Colonic mucosa (tissue), 4 donors: ENCODE results near the gene NEURL1. TPM values are rescaled to one million over a fixed set of nuclear protein-coding genes. Genes with fewer than 3 reads are reported as not detected.
A peak's percentile ranks its signal among the peaks of the same experiment; 100 is the strongest.

Source experiments
- DNase-seq: peaks from one replicate; pipeline ENCODE4 v3.0.0-alpha.2; 2020
- H3K27ac ChIP-seq: fragments of 200-600 bp; one replicate; pipeline ENCODE4 v1.8.0; 2021
- H3K27me3 ChIP-seq: fragments of 200-600 bp; one replicate; pipeline ENCODE4 v1.8.0; 2021
- H3K36me3 ChIP-seq: fragments of 200-600 bp; one replicate; pipeline ENCODE4 v1.8.0; 2021
- H3K4me1 ChIP-seq: fragments of 200-600 bp; one replicate; pipeline ENCODE4 v1.8.0; 2021; ENCODE audit warnings: mild to moderate bottlenecking
- H3K4me3 ChIP-seq: fragments of 200-600 bp; one replicate; pipeline ENCODE4 v1.8.0; 2021
- H3K9ac ChIP-seq, 2 donors: one replicate each; pipeline ENCODE4 v1.7.0; 2013; ENCODE audit warnings: control low read depth in 2 of 2, low read depth in 2 of 2, low read length in 2 of 2
- H3K9me3 ChIP-seq: fragments of 200-600 bp; one replicate; pipeline ENCODE4 v1.8.0; 2021
- intact Hi-C: fragments of 100-400 bp; cut with DNase I; formaldehyde crosslinking; loops from one replicate; pipeline ENCODE4 v1.14.1; 2022
- total RNA-seq, 2 donors: library from RNA; stranded (reverse); fragmentation: NEBNext Ultra II Directional in 1 of 2; extraction: Animal tissue kit (Norgen Biotek cat#: 25700) in 1 of 2; gene quantifications; one replicate each; pipeline ENCODE4 v1.2.1, GENCODE V29; 2021
- TF ChIP-seq, protein P1 (sequence below): fragments of 200-600 bp; IDR thresholded peaks from one replicate; pipeline ENCODE4 v1.8.0; 2022; ENCODE audit warnings: antibody characterized with exemption, mild to moderate bottlenecking
- donor health status: healthy.
- donor health status: DM: no; HTN: no; CAD: no.
- donor health status: DM: no; HTN: no; CAD: no.

NEURL1 gene
- total RNA-seq, 2 donors from 2014 or later, result 40.2 to 46.1 TPM

- peaks cover 4% of the 10 kb centered on the region for H3K4me1 ChIP-seq
- TF ChIP-seq, protein P1, sequence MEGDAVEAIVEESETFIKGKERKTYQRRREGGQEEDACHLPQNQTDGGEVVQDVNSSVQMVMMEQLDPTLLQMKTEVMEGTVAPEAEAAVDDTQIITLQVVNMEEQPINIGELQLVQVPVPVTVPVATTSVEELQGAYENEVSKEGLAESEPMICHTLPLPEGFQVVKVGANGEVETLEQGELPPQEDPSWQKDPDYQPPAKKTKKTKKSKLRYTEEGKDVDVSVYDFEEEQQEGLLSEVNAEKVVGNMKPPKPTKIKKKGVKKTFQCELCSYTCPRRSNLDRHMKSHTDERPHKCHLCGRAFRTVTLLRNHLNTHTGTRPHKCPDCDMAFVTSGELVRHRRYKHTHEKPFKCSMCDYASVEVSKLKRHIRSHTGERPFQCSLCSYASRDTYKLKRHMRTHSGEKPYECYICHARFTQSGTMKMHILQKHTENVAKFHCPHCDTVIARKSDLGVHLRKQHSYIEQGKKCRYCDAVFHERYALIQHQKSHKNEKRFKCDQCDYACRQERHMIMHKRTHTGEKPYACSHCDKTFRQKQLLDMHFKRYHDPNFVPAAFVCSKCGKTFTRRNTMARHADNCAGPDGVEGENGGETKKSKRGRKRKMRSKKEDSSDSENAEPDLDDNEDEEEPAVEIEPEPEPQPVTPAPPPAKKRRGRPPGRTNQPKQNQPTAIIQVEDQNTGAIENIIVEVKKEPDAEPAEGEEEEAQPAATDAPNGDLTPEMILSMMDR, result no peak
- peak; percentile 55 for DNase-seq
- no peaks in the 10 kb centered on the region for H3K27me3 ChIP-seq
- no peaks in the 10 kb centered on the region for H3K9me3 ChIP-seq
- intact Hi-C loops, result no loop called here
- no peak overlapping the region for H3K27ac ChIP-seq
- peak overlapping the region in 1 of 2 donors; percentile 29 for H3K9ac ChIP-seq
- no peaks in the 10 kb centered on the region for H3K36me3 ChIP-seq
- H3K4me3 ChIP-seq, result peak overlapping the region; percentile 8
Observed at GRCh38 chr10:103542764-103543616, 49.5 kb downstream of the NEURL1 start.

DNA sequence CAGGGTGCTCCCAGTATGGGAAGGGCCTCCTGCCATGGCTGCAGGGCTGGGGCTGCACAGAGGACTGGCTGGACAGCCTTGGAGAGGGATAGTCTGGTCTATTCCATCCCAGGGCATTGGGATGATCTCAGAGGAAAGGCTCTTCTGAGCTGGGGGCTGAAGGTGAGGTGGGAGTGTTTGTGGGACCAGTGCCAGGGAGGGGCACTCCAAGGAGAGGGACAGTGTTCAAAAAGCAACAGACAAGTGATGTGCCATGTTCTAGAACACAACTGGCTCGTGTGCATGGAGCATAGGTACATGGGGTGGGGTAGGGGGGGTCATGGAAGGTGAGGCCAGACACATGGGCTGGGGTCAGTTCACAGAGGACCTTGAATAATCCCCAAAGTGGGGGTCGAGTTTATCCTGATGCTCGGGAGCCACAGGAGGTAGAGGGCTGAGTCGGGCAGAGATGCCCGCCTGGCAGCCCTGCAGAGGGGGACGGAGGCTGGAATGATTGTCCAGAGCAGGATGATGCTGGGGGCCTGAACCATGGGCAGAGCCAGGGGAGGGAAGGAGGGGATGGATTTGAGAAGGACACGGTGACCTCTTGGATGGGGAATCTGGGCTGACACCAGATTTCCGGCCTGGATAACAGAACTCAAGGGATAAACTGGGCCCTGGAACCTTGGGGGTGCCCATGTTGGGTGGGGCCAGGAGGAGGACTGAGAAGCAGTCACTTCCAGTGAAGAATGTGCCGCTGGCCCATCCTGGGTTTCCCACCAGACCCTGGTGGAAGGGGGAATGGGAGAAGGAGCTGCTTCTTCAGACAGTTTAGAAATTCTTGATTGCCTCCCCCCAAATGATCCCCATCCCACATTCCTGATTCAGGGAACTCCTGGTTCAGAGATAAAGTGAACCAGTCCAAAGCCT, 50.4 kb downstream of the NEURL1 start:
- no peak for DNase-seq
- intact Hi-C loops, result no loop called here
- Histone ChIP-seq H3K4me1 (peaks cover 4% of the 10 kb centered on the region), H3K4me3 (no peak overlapping the region), H3K27me3 (no peaks in the 10 kb centered on the region), H3K9ac (no peak overlapping the region), H3K9me3 (no peaks in the 10 kb centered on the region), H3K27ac (no peak overlapping the region), H3K36me3 (no peaks in the 10 kb centered on the region)
- TF ChIP-seq, protein P1, result no peak

GRCh38 chr10:103544657-103545310, 51.3 kb downstream of the NEURL1 start:
- intact Hi-C loops, result no loop called here
- TF ChIP-seq, protein P1, result no peak
- H3K27ac ChIP-seq, result no peak overlapping the region

GRCh38 chr10:103545366-103545765, 51.9 kb downstream of the NEURL1 start:
- intact Hi-C loops, result no loop called here
- no peaks in the 10 kb centered on the region for H3K27me3 ChIP-seq
- no peak overlapping the region for H3K4me3 ChIP-seq
- H3K9ac ChIP-seq, result no peak overlapping the region
- H3K36me3 ChIP-seq, result no peaks in the 10 kb centered on the region
- H3K9me3 ChIP-seq, result no peaks in the 10 kb centered on the region
- H3K27ac ChIP-seq, result peak overlapping the region; percentile 17
- no peak for DNase-seq
- TF ChIP-seq, protein P1, result no peak
- peaks cover 10% of the 10 kb centered on the region for H3K4me1 ChIP-seq

More at GRCh38 chr10:103544657-103545310, 51.3 kb downstream of the NEURL1 start:
- Histone ChIP-seq H3K27me3 (no peaks in the 10 kb centered on the region), H3K9me3 (no peaks in the 10 kb centered on the region), H3K4me1 (peaks cover 10% of the 10 kb centered on the region), H3K9ac (no peak overlapping the region), H3K36me3 (no peaks in the 10 kb centered on the region), H3K4me3 (no peak overlapping the region)
- DNase-seq, result no peak

DNA sequence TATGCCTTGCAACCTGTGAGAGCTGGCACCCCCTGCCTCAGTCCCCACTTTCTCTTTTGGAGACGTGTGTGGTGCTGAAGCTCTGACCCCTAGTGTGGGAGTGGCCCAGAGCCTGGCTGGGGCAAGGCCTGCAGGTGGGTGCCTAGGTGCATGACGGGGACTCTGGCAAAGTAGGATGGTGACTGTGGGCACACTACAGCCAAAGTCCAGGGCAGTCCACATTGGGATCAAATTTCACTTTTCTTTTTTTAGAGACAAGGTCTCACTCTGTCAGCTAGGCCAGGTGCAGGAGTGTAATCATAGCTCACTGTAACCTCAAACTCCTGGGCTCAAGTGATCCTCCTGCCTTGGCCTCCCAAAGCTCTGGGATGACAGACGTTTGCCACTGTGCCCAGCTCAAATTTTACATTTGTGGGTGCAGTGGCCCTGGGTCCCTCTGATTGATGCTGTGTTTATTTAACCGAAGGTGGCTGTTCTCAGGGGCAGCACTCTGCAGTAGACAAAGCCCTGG, 52.3 kb downstream of the NEURL1 start:
- intact Hi-C loops, result no loop called here
- peaks cover 10% of the 10 kb centered on the region for H3K4me1 ChIP-seq
- no peaks in the 10 kb centered on the region for H3K27me3 ChIP-seq
- no peaks in the 10 kb centered on the region for H3K36me3 ChIP-seq
- no peaks in the 10 kb centered on the region for H3K9me3 ChIP-seq
- DNase-seq, result no peak
- no peak overlapping the region for H3K4me3 ChIP-seq
- TF ChIP-seq, protein P1, result no peak
- no peak overlapping the region for H3K9ac ChIP-seq
- peak overlapping the region; percentile 17 for H3K27ac ChIP-seq
